Globus pallidus (tissue), 1 donor: ENCODE measurements around the gene ALPL.
A peak's percentile ranks its signal among the peaks of the same experiment; 100 is the strongest.
"Not testable (repeated sequence)": the region's sequence is repeated elsewhere in the genome, so short reads cannot be mapped to it uniquely, and the experiment has no call there.

Experiments used
- DNase-seq: peaks from one replicate; pipeline ENCODE4 v3.0.0-alpha.2; 2015; ENCODE audit warnings: low spot score

The ALPL gene

DNA sequence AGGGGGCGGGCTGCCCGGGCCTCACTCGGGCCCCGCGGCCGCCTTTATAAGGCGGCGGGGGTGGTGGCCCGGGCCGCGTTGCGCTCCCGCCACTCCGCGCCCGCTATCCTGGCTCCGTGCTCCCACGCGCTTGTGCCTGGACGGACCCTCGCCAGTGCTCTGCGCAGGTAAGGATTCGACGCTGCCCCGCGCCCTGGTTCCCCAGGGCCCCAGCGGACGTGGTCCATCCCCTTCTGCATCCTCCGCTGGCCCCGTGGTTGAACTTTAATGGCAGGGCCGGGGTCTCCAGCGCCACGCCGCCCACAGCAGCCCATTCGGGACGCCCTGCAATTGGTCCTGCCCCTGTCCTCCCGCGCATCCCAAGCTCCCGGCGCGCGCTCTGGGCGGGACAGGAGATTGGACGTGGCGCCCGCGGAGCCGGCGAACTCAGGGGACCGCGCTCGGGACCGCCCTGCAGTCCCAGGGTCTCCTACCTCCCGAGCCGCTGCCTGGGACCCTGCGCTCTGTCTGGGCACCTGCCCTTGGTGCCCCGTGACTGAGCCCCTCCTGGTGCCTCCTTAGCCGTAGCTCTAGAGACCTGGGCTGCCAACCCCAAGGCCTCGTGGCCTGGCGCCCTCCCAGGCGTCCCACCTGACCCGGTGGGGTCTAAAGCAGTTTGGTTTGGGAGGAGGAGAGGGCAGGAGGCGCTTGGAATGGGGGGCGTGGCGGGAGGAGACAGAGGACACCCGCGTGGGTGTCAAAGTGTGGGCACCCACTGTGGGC is at the start of gene ALPL:
TSS of gene ALPL (plus strand) at position 73 of the 762 bp plus-strand sequence. CDS start 44,659 bp downstream, outside the sequence.
- no peak for DNase-seq

DNA sequence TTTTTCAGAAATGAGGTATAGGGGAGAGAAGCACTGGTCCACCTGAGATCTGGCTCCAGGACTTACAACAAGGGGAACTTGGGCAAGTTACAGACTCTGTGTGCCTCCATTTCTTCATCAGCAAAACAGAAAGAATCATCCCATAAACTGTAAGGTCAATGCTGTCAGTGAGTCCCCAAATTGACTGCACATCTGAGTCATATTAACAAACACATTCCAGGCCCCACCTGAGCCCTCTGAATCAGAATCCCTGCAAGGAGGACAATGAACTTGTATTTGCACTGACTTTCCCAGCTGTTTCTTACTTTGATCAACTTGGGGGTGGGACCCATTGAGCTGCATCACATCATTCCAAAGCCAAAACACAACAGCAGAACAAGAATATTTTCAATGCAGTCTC is 44.1 kb upstream of the ALPL start:
- not testable (repeated sequence) for DNase-seq

GRCh38 chr1:21467946-21468345 is 41.3 kb upstream of the ALPL start:
- DNase-seq: not testable (repeated sequence)

- DNase-seq: no peak
Measured at GRCh38 chr1:21468599-21468998, 40.6 kb upstream of the ALPL start.

- DNase-seq: no peak
Measured at GRCh38 chr1:21469581-21469980, 39.6 kb upstream of the ALPL start.

DNA sequence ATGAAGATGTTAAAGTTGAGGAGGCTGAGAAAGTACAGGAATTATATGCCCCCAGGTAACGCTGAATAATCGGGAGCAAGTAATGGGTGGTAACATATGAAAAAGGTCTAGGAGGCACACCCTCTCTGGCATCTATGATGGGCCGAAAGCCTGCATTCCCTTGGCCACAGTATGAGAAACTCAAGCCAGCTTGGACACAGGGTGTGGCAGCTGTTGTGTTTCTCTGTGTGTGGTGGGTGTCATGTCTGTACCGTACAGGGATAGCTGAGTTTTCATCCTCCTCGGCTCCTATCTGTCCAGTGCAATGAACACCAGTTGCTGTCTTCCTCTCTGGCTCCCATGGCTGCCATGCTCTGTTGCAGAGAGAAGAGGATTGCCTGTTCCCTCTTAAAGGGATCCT is 36.4 kb upstream of the ALPL start:
- no peak for DNase-seq

DNA sequence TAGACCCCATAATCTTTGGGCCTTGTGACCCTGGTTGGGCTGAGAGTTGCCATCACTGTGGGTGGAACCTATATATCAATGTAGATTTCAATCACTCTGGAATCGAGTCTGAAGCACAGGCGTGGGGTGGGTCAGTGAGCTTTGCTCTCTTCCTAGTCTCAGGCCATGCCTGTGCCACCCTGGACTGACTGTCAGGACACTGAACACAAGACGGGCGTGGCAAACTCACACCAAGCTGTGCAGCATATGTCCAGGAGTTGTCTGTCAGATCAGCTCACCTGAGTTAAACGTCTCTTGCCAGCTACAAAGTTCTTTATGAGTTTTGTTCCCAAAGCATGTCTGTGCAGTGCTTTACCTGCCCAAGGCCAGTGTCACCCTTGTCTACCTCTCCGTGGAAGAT is 30.9 kb upstream of the ALPL start:
- DNase-seq: no peak

DNA sequence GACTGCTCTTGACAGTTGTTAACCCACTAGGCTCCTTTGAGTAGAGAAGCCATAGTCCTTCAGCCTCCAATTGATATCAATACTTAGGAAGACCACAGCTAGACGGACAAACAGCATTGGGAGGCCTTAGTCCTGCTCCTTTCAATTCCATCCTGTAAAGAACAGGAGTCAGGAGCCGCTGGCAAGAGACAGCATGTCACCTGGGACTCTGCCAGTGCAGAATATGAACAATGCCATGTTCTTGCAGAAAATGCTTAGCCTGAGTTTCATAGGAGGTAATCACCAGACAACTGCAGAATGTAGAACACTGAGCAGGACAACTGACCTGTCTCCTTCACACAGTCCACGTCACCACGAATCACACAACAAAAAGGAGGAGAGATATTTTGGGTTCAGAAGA is 25.3 kb upstream of the ALPL start:
- DNase-seq: not testable (repeated sequence)

- DNase-seq: no peak
Measured at GRCh38 chr1:21489146-21489545, 20.1 kb upstream of the ALPL start.

GRCh38 chr1:21490774-21491487 is 18.3 kb upstream of the ALPL start:
- peak; percentile 16 for DNase-seq

GRCh38 chr1:21491488-21492355 is 17.5 kb upstream of the ALPL start:
- DNase-seq: no peak

- DNase-seq: no peak
Measured at GRCh38 chr1:21492356-21492625, 16.9 kb upstream of the ALPL start.

GRCh38 chr1:21494196-21494595 is 15.0 kb upstream of the ALPL start:
- no peak for DNase-seq

DNA sequence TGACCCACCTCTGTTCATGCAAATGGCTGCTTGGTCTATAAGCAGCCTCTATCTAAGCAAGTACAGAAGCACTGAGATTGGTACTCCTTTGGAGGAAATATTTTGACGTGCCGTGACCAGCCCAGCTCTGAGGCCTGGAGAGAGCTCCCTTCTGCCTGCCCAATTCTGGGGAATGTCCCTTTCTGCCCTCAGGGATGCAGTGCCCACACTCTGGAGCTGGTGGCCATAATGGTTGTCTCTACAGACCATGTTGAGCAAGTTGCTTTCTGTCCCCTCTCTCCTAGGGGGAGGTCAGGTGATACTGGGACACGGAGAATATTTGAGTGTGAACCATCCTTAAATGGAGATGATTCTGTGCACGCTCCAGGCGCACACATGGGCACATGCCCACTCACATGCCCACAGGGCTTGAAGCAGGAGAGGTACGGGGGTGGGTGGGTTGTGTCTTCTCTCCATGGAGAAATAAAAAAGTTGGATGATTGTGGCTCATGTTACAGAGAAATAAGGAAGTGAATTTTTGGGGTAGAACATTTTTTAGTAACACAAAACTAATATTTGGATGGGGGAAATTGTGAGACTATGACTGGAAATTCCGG is 13.9 kb upstream of the ALPL start:
- no peak for DNase-seq

- no peak for DNase-seq
Measured at GRCh38 chr1:21496063-21496462, 13.2 kb upstream of the ALPL start.

- no peak for DNase-seq
Measured at GRCh38 chr1:21496886-21497285, 12.3 kb upstream of the ALPL start.

GRCh38 chr1:21497466-21498061 is 11.7 kb upstream of the ALPL start:
- DNase-seq: no peak

DNA sequence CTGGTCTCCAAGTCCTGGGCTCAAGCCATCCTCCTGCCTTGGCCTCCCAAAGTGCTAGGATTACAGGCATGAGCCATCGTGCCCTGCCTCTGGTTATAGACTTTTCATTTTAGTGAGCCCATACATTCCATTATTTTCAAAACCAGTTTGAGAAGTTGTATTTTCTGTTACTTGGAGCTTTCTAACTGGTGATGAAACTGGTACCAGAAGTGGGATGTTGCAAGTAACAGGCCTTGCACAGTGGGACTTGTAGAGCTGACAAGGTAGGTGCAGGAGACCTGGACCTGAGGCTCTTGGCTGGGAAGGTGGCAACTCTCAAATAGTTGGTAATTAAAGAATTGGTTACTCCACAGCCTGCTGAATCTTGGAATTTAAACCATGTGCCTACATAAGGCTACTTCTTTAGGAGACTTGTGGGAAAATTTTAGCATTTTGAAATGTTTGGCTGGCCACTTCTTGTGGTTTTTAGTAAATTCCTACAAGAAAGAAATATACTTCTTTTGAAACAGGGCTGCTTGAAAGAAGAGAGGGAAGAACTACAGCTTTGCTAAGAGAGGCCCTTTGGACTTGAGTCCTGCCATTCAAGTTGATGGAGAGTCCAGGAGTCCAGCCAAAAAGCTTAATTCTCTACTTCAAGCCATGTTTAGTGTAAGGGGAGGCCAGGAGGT is 9.8 kb upstream of the ALPL start:
- DNase-seq: no peak

GRCh38 chr1:21503706-21504377 is 5.4 kb upstream of the ALPL start:
- DNase-seq: no peak

- DNase-seq: no peak
Measured at GRCh38 chr1:21506804-21507203, 2.4 kb upstream of the ALPL start.
